GM12878 (cell line): ENCODE measurements around the gene NLRP6. TPM values are rescaled to one million over a fixed set of nuclear protein-coding genes. Genes with fewer than 3 reads are reported as not detected.

Source experiments
- ATAC-seq: fragments of 200-7000 bp; cut with Tn5 transposase; 3 replicates; pipeline ENCODE4 v1.9.1; 2020; ENCODE audit warnings: mild to moderate bottlenecking, moderate library complexity
- BruUV-seq: library from RNA; stranded (reverse); fragments of 400-500 nt; replicated peaks from 2 replicates; lab custom pipeline; 2021; lab: Mats Ljungman, UMichigan
- CTCF ChIA-PET: fragments of 300-600 bp; sonication (Branson Sonifier 250); formaldehyde crosslinking; extraction: SDS; loops from one replicate; lab custom pipeline; 2021; ENCODE audit warnings: inconsistent platforms; lab: Yijun Ruan, JAX
- POLR2A ChIA-PET: fragments of 350-600 bp; formaldehyde crosslinking; extraction: SDS; loops from one replicate; lab custom pipeline; 2021; ENCODE audit warnings: inconsistent platforms; lab: Charles Lee
- RAD21 ChIA-PET: fragments of 300-600 bp; sonication (Branson Sonifier 250); formaldehyde crosslinking; loops from one replicate; lab custom pipeline; 2023; ENCODE audit warnings: antibody characterized with exemption; ENCODE audit not compliant: unreplicated experiment; lab: Charles Lee
- SMC1A ChIA-PET: fragments of 300-600 bp; sonication (Branson Sonifier 250); formaldehyde crosslinking; loops from one replicate; lab custom pipeline; 2023; ENCODE audit not compliant: unreplicated experiment, uncharacterized antibody; lab: Charles Lee
- DNase-seq: peaks from one replicate; pipeline ENCODE4 v3.0.0-alpha.2; 2011; ENCODE audit warnings: low read depth, low spot score
- FAIRE-seq: peaks from 3 replicates; lab custom pipeline; 2011; peaks lifted over from hg19 to GRCh38; lab: Jason Lieb, UNC
- H2AFZ ChIP-seq: 2 replicates; pipeline ENCODE4 v1.6.0; 2011; ENCODE audit warnings: low read depth, low read length, control low read depth; ENCODE audit not compliant: control insufficient read depth
- H3K27ac ChIP-seq: 2 replicates; pipeline ENCODE4 v1.5.1; 2011; ENCODE audit warnings: control low read depth; ENCODE audit not compliant: control insufficient read depth, insufficient read depth
- H3K27me3 ChIP-seq, 2 experiments: replicated peaks in 1 of 2; 2 replicates each; pipeline versions ENCODE4 v1.6.0 to v1.6.1; 2011; ENCODE audit warnings: low read length in 1 of 2; ENCODE audit not compliant: control insufficient read depth in 2 of 2, insufficient read depth in 2 of 2
- H3K36me3 ChIP-seq, 2 experiments: 2 replicates each; pipeline ENCODE4 v1.5.1; 2011; ENCODE audit warnings: low read length in 1 of 2; ENCODE audit not compliant: control insufficient read depth in 2 of 2, insufficient read depth in 2 of 2
- H3K4me1 ChIP-seq: 2 replicates; pipeline ENCODE4 v1.6.1; 2011; ENCODE audit warnings: mild to moderate bottlenecking, low read length, moderate library complexity, mixed read lengths; ENCODE audit not compliant: control insufficient read depth, insufficient read depth
- H3K4me2 ChIP-seq: 2 replicates; pipeline ENCODE4 v1.6.0; 2011; ENCODE audit warnings: control low read depth; ENCODE audit not compliant: control insufficient read depth, insufficient read depth
- H3K4me3 ChIP-seq: fragments of 200-600 bp; sonication (generic); 2 replicates; pipeline ENCODE4 v1.5.1; 2016
- H3K79me2 ChIP-seq: 2 replicates; pipeline ENCODE4 v1.6.0; 2011; ENCODE audit warnings: low read length; ENCODE audit not compliant: control insufficient read depth, insufficient read depth
- H3K9ac ChIP-seq: 2 replicates; pipeline ENCODE4 v1.8.0; 2011; ENCODE audit warnings: low read length, control low read depth, mixed read lengths; ENCODE audit not compliant: control insufficient read depth, insufficient read depth
- H3K9me3 ChIP-seq: replicated peaks from 3 replicates; pipeline ENCODE4 v1.5.1; 2011; ENCODE audit warnings: mild to moderate bottlenecking, low read length; ENCODE audit not compliant: control insufficient read depth, insufficient read depth
- H4K20me1 ChIP-seq: 2 replicates; pipeline ENCODE4 v1.6.0; 2011; ENCODE audit not compliant: control insufficient read depth, insufficient read depth
- CEBPB ChIP-seq, 2 experiments: fragments of 150-350 bp in 1 of 2; IDR thresholded peaks; 2 replicates each; pipeline ENCODE4 v1.6.1; 2012 to 2014; ENCODE audit warnings: low read depth in 2 of 2, low read length in 2 of 2, borderline replicate concordance in 1 of 2, inconsistent platforms in 1 of 2
- DPF2 ChIP-seq: fragments of 450-650 bp; IDR thresholded peaks from 2 replicates; pipeline ENCODE4 v1.6.1; 2017; ENCODE audit warnings: mild to moderate bottlenecking
- EED ChIP-seq: sonication (generic); IDR thresholded peaks from 2 replicates; pipeline ENCODE4 v1.6.1; 2016; ENCODE audit warnings: antibody characterized with exemption, low read depth
- FOS ChIP-seq: IDR thresholded peaks from 3 replicates; pipeline ENCODE4 v1.6.1; 2011; ENCODE audit warnings: borderline replicate concordance; ENCODE audit not compliant: insufficient read length; ENCODE audit errors: extremely low read depth
- HCFC1 ChIP-seq: fragments of 150-350 bp; IDR thresholded peaks from 2 replicates; pipeline ENCODE4 v1.6.1; 2014; ENCODE audit warnings: low read length
- NFYA ChIP-seq: IDR thresholded peaks from 2 replicates; pipeline ENCODE4 v1.6.1; 2011; ENCODE audit warnings: low read depth, mild to moderate bottlenecking, low read length, improper control_type of control experiment, borderline replicate concordance
- POLR2A ChIP-seq: IDR thresholded peaks from 2 replicates; pipeline ENCODE4 v1.6.1; 2011; ENCODE audit warnings: low read depth, mild to moderate bottlenecking, low read length
- REST ChIP-seq: IDR thresholded peaks from 2 replicates; pipeline ENCODE4 v1.6.1; 2012; ENCODE audit warnings: mild to moderate bottlenecking, low read depth, low read length
- SUPT20H ChIP-seq: IDR thresholded peaks from 2 replicates; pipeline ENCODE4 v1.6.1; 2011; ENCODE audit warnings: low read depth, mild to moderate bottlenecking, low read length, moderate library complexity, borderline replicate concordance; ENCODE audit not compliant: control insufficient read depth
- WGBS: methylation state at CpG from one replicate; pipeline ENCODE4 v1.1.6; 2016; ENCODE audit warnings: low lambda C conversion rate; ENCODE audit not compliant: insufficient replicate concordance, insufficient coverage; ENCODE audit errors: missing lambda C conversion rate; 5-methylcytosine and 5-hydroxymethylcytosine counted together
- in situ Hi-C: fragments of 300-500 bp; cut with MboI; formaldehyde crosslinking; loops from 9 replicates; pipeline ENCODE4 v1.14.3; 2018; ENCODE audit warnings: mixed read lengths
- intact Hi-C: fragments of 100-400 bp; cut with micrococcal nuclease; formaldehyde crosslinking; loops from one replicate; pipeline ENCODE4 v1.14.2; 2022; ENCODE audit not compliant: unreplicated experiment
- polyA plus RNA-seq, 11 experiments: library from polyadenylated mRNA; depleted of rRNA in 4 of 11; unstranded in 6 of 11; stranded (reverse) in 5 of 11; fragments of >200 nt; fragmentation: Nextera tagmentation in 4 of 11; fragmentation: Illumina TruSeq in 1 of 11; extraction: Ambion mirVana in 4 of 11; extraction: Trizol in 1 of 11; gene quantifications; 1 replicate in 1 of 11; 2 replicates in 10 of 11; pipeline versions ENCODE4 v1.2.1 to v1.2.3, GENCODE V29; 2011 to 2016; ENCODE audit warnings: inconsistent platforms in 2 of 11, missing spikeins in 2 of 11, low read depth in 1 of 11
- total RNA-seq, 4 experiments: library from RNA; depleted of rRNA in 3 of 4; stranded (reverse); fragments of >200 nt in 3 of 4; fragmentation: Illumina TruSeq in 1 of 4; extraction: Trizol in 1 of 4; gene quantifications; 2 replicates each; pipeline versions ENCODE4 v1.2.1 to v1.2.3, GENCODE V29; 2013 to 2021
- TF ChIP-seq, protein P1 (sequence below): IDR thresholded peaks from 2 replicates; pipeline ENCODE4 v1.6.1; 2012; ENCODE audit warnings: low read depth, low read length, improper control_type of control experiment
- TF ChIP-seq, protein P2 (sequence below): IDR thresholded peaks from 2 replicates; pipeline ENCODE4 v1.6.1; 2012; ENCODE audit warnings: low read depth, low read length, improper control_type of control experiment

The NLRP6 gene
- total and polyA plus RNA-seq, 10 of the 15 experiments (the other 5 are each of a cell fraction or from before 2014, with no cell fraction given) = 0.03 to 0.11 TPM; not detected in 8

GRCh38 chr11:244376-244775 is 33.8 kb upstream of the NLRP6 start (continued):
- TF ChIP-seq, protein P1, sequence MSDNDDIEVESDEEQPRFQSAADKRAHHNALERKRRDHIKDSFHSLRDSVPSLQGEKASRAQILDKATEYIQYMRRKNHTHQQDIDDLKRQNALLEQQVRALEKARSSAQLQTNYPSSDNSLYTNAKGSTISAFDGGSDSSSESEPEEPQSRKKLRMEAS = no peak
- no peak for TF ChIP-seq FOS
- TF ChIP-seq, protein P2, sequence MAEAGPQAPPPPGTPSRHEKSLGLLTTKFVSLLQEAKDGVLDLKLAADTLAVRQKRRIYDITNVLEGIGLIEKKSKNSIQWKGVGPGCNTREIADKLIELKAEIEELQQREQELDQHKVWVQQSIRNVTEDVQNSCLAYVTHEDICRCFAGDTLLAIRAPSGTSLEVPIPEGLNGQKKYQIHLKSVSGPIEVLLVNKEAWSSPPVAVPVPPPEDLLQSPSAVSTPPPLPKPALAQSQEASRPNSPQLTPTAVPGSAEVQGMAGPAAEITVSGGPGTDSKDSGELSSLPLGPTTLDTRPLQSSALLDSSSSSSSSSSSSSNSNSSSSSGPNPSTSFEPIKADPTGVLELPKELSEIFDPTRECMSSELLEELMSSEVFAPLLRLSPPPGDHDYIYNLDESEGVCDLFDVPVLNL = no peak
- TF ChIP-seq DPF2 = no peak
- TF ChIP-seq, all 136 proteins: peak for 0

GRCh38 chr11:249062-249461 is 29.1 kb upstream of the NLRP6 start:
- Histone ChIP-seq H2AFZ (no peak overlapping the region), H3K4me1 (no peaks in the 10 kb centered on the region), H3K79me2 (no peaks in the 10 kb centered on the region), H3K9me3 (no peaks in the 10 kb centered on the region), H3K9ac (no peak overlapping the region), H3K4me2 (no peak overlapping the region), H3K4me3 (no peak overlapping the region), H3K36me3 (peaks cover 28 to 30% of the 10 kb centered on the region in 2 experiments), H4K20me1 (no peaks in the 10 kb centered on the region), H3K27me3 (no peaks in the 10 kb centered on the region), H3K27ac (no peak overlapping the region)
- ChIA-PET RAD21 (interaction anchor here (0.9 kb wide), 1 partner anchor 8 kb away, joined by 3 read pairs; no protein-coding TSS in a partner anchor), CTCF (interaction anchor here (0.6 to 3.9 kb wide), 5 partner anchors 8 to 115 kb away, joined by 3 to 45 read pairs (median 6); no protein-coding TSS in a partner anchor), SMC1A (interaction anchor here (1.0 to 5.6 kb wide), 2 partner anchors 11 to 19 kb away, joined by 5 to 38 read pairs; partner anchors contain the start of gene PSMD13), POLR2A (interaction anchor here (1.5 kb wide), 1 partner anchor 41 kb away, joined by 3 read pairs; the partner anchor contains the start of genes BET1L and RIC8A)
- ATAC-seq = no peak
- TF ChIP-seq SUPT20H (no peak), EED (no peak), NFYA (no peak), POLR2A (0 out of 2 replicates have a peak, but pooled peaks have one; percentile 13), CEBPB (IDR thresholded peaks at IDR 0.05; ENCODE audit: borderline replicate concordance in 1 of 2, low read depth in 2 of 2, low read length in 2 of 2) (no peak), HCFC1 (no peak), REST (no peak)
- in situ Hi-C loops = no loop called here
- WGBS = 83% methylated on average over 8 of the region's 8 CpGs
- BruUV-seq = no TSS peak
- DNase-seq = no peak
- FAIRE-seq = no peak
- intact Hi-C loops = no loop called here
